Pancreas (tissue), 10 donors: ENCODE data around the gene BCR. TPM values are rescaled to one million over a fixed set of nuclear protein-coding genes. Genes with fewer than 3 reads are reported as not detected.

Source experiments
- ATAC-seq, 4 donors: fragments of 200-7000 bp; cut with Tn5 transposase; one replicate each; pipeline versions ENCODE4 v1.8.0 to v1.9.1; 2020; ENCODE audit warnings: mild to moderate bottlenecking in 4 of 4, moderate library complexity in 4 of 4
- DNase-seq, 6 donors: peaks; one replicate each; pipeline ENCODE4 v3.0.0-alpha.2; 2020
- FAIRE-seq: peaks from 2 replicates; lab custom pipeline; 2012; peaks lifted over from hg19 to GRCh38; lab: Jason Lieb, UNC
- H3K27ac ChIP-seq, 4 donors: fragments of 200-600 bp; sonication (generic); 1 replicate in 3 of 4; 2 replicates in 1 of 4; pipeline versions ENCODE4 v1.5.0 to v1.8.0; 2020
- H3K27me3 ChIP-seq, 4 donors: fragments of 200-600 bp; one replicate each; pipeline ENCODE4 v1.8.0; 2021
- H3K36me3 ChIP-seq, 3 donors: fragments of 200-600 bp; sonication (generic) in 1 of 3; one replicate each; pipeline versions ENCODE4 v1.5.0 to v1.8.0; 2020 to 2021
- H3K4me1 ChIP-seq, 3 donors: fragments of 200-600 bp; one replicate each; pipeline ENCODE4 v1.8.0; 2021
- H3K4me3 ChIP-seq, 4 donors: fragments of 200-600 bp; sonication (generic) in 2 of 4; one replicate each; pipeline versions ENCODE4 v1.5.0 to v1.8.0; 2020 to 2021
- H3K9me3 ChIP-seq, 4 donors: fragments of 200-600 bp; one replicate each; pipeline ENCODE4 v1.8.0; 2021
- WGBS, 2 donors: extraction: QIAGEN DNeasy Blood & Tissue Kit; methylation state at CpG; one replicate each; pipeline ENCODE4 v1.1.7; 2013; 5-methylcytosine and 5-hydroxymethylcytosine counted together
- intact Hi-C, 3 donors: fragments of 100-400 bp; cut with DNase I; formaldehyde crosslinking; loops; one replicate each; pipeline versions ENCODE4 v1.11.1 to v1.14.2; 2022
- polyA plus RNA-seq, 2 donors: library from polyadenylated mRNA; stranded (reverse); fragments of 200-250 nt; gene quantifications; one replicate each; pipeline ENCODE4 v1.2.3, GENCODE V29; 2013
- total RNA-seq, 6 donors: library from RNA; stranded (reverse); fragmentation: NEBNext Ultra II Directional in 4 of 6; extraction: Animal tissue kit (Norgen Biotek cat#: 25700) in 4 of 6; gene quantifications; one replicate each; pipeline versions ENCODE4 v1.2.1 to v1.2.4, GENCODE V29; 2021 to 2023
- TF ChIP-seq, protein P1 (sequence below), 4 donors: fragments of 200-600 bp; sonication (generic) in 3 of 4; IDR thresholded peaks; one replicate each; pipeline versions ENCODE4 v1.5.0 to v1.8.0; 2021; ENCODE audit warnings: antibody characterized with exemption in 4 of 4
- donor health status: healthy with polysubstance abuse.
- donor health status: DM: no; HTN: no; CAD: no; lungs with moderate emphysema.
- donor health status: DM: no; HTN: no; CAD: no.
- donor health status: control.
- donor health status: control.
- donor health status: Bipolar disorder and iron deficiency.
- donor health status: DM: yes; HTN: yes; CAD: no.
- donor health status: DM: no; HTN: no; CAD: no.
- donor health status: DM: no; HTN: no; CAD: no.
- donor health status: DM: yes; HTN: yes; CAD: no.

The BCR gene
- total and polyA plus RNA-seq, 8 donors: 15.5 to 35.9 (median 18.1) TPM

- DNase-seq (no peak), ATAC-seq (peak in 3 of 4 donors; percentile 0 to 5 (median 2)), FAIRE-seq (no peak)
- 27 to 40% methylated on average over 12 of the region's 12 CpGs for WGBS, 2 donors
- H3K27me3 ChIP-seq: no peaks in the 10 kb centered on the region
- TF ChIP-seq, protein P1, sequence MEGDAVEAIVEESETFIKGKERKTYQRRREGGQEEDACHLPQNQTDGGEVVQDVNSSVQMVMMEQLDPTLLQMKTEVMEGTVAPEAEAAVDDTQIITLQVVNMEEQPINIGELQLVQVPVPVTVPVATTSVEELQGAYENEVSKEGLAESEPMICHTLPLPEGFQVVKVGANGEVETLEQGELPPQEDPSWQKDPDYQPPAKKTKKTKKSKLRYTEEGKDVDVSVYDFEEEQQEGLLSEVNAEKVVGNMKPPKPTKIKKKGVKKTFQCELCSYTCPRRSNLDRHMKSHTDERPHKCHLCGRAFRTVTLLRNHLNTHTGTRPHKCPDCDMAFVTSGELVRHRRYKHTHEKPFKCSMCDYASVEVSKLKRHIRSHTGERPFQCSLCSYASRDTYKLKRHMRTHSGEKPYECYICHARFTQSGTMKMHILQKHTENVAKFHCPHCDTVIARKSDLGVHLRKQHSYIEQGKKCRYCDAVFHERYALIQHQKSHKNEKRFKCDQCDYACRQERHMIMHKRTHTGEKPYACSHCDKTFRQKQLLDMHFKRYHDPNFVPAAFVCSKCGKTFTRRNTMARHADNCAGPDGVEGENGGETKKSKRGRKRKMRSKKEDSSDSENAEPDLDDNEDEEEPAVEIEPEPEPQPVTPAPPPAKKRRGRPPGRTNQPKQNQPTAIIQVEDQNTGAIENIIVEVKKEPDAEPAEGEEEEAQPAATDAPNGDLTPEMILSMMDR (IDR thresholded peaks at IDR 0.05): no peak
- peaks cover 4 to 39% (median 10%) of the 10 kb centered on the region in 3 donors for H3K4me1 ChIP-seq
- peak overlapping the region in 1 of 4 donors; percentile 37 for H3K27ac ChIP-seq
- no peaks in the 10 kb centered on the region for H3K36me3 ChIP-seq
- no peaks in the 10 kb centered on the region for H3K9me3 ChIP-seq
- H3K4me3 ChIP-seq: peak overlapping the region in 3 of 4 donors; percentile 4 to 69 (median 65)
- intact Hi-C loops: no loop called here
Observed at GRCh38 chr22:23182309-23183060, 2.2 kb downstream of the BCR start.

DNA sequence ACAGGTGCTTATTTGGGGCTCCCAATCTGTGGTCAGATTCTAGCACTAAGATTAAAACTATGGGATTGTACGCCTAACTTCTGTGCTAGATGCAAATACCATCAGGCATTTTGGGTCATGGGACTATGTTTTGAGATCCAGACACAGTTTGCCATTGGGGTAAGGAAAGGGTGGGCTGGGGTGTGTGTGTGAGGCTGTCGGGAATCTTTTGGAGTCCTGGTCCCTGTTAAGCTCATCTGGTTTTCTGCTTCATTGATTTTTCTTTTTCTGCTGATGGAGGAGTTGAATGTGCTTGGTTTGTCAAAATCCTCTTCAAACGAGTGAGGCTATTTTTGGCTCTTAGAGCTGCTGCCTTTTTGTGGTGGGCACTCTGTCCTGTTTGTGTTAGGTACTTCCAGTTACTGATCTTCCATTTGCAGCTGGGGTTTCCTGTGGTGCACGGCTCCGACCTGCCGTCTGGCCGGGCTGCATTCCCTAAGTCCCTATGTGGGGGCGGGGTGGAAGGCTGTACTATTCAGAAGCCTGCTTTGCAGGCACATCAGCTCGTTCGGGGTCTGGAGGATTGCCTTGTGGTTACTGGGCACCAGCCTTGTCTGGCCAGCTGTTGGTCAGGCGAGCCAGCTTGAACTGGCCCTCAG lies 2.9 kb downstream of the BCR start:
- WGBS, 2 donors: 9 to 11% methylated on average over 11 of the region's 11 CpGs
- DNase-seq (peak in 4 of 6 donors; percentile 45 to 72 (median 60)), ATAC-seq (peak in 3 of 4 donors; percentile 23 to 47 (median 36)), FAIRE-seq (no peak)
- Histone ChIP-seq H3K4me1 (peaks cover 4 to 39% (median 10%) of the 10 kb centered on the region in 3 donors), H3K27me3 (no peaks in the 10 kb centered on the region), H3K4me3 (peak overlapping the region in 3 of 4 donors; percentile 4 to 69 (median 65)), H3K36me3 (no peaks in the 10 kb centered on the region), H3K27ac (peak overlapping the region in 1 of 4 donors; percentile 37), H3K9me3 (no peaks in the 10 kb centered on the region)
- intact Hi-C loops: no loop called here
- TF ChIP-seq, protein P1 (IDR thresholded peaks at IDR 0.05): no peak

- ATAC-seq (no peak), DNase-seq (no peak), FAIRE-seq (no peak)
- peak overlapping the region in 1 of 4 donors; percentile 65 for H3K4me3 ChIP-seq
- H3K4me1 ChIP-seq: peaks cover 4 to 34% (median 10%) of the 10 kb centered on the region in 3 donors
- intact Hi-C loops: no loop called here
- H3K27ac ChIP-seq: no peak overlapping the region
- TF ChIP-seq, protein P1 (IDR thresholded peaks at IDR 0.05): no peak
- no peaks in the 10 kb centered on the region for H3K36me3 ChIP-seq
- WGBS, 2 donors: 58 to 74% methylated on average over 3 of the region's 3 CpGs
- H3K27me3 ChIP-seq: no peaks in the 10 kb centered on the region
- H3K9me3 ChIP-seq: no peaks in the 10 kb centered on the region
Observed at GRCh38 chr22:23184100-23184763, 3.9 kb downstream of the BCR start.

DNA sequence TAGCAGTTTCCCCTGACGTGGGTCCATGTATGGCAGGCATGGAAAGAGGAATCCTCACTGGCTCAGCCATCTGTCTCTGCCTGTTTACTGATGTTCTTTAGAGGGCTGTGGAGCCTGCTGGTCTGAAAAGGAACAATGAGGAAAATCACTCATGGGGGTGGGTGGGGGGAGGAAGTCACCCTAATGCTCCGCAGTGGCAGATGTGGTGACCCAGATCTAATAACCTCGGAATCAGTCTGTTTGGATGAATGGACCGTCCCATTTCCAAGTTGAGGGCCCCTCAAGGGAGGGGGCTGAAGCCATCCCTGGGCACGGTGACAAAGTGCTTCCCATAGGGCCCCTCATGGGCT lies 4.4 kb downstream of the BCR start:
- Histone ChIP-seq H3K4me1 (peaks cover 2 to 29% (median 10%) of the 10 kb centered on the region in 3 donors), H3K36me3 (no peaks in the 10 kb centered on the region), H3K9me3 (no peaks in the 10 kb centered on the region), H3K27me3 (no peaks in the 10 kb centered on the region), H3K27ac (no peak overlapping the region), H3K4me3 (no peak overlapping the region)
- TF ChIP-seq, protein P1 (IDR thresholded peaks at IDR 0.05): no peak
- no peak for FAIRE-seq
- ATAC-seq: no peak
- intact Hi-C loops: no loop called here
- no peak for DNase-seq
- 81 to 92% methylated on average over 5 of the region's 5 CpGs for WGBS, 2 donors
